G401.6 (cell line): Measurements from ENCODE around the gene LMTK3.

ENCODE experiments used
- FAIRE-seq: peaks from 2 replicates; lab custom pipeline; 2012; peaks lifted over from hg19 to GRCh38; lab: Jason Lieb, UNC

The LMTK3 gene

DNA sequence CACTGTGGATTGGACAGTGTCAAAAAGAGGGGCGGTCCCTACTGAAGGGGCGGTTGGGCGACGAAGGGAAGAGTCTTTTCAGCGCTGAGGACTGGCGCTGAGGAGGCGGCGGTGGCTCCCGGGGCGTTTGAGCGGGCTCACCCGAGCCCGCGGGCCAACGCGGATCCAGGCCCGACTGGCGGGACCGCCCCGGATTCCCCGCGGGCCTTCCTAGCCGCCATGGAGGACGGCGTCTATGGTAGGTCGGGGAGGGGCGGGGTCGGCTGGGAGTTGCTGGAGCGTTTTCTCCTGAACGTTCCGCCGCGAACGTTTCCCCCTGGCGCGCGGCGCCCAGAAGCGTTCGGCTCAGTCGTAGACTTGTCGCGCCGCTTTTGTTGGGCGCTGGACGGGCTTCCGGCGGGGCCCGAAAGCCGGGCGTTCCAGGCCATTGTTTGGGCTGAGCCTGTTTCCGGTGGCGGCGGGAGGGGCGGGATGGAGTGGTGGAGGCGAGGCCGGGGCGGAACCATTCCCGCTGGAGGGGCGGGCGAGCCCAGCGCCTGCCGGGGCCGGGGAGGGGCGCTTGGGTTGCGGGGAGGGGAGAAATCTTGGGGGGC lies 42.2 kb downstream of the LMTK3 start, which contains the start of gene CYTH2:
TSS of gene CYTH2 (plus strand) at position 81 of the 593 bp plus-strand sequence. CDS start at position 220, 139 bp downstream.
- FAIRE-seq, result no peak

DNA sequence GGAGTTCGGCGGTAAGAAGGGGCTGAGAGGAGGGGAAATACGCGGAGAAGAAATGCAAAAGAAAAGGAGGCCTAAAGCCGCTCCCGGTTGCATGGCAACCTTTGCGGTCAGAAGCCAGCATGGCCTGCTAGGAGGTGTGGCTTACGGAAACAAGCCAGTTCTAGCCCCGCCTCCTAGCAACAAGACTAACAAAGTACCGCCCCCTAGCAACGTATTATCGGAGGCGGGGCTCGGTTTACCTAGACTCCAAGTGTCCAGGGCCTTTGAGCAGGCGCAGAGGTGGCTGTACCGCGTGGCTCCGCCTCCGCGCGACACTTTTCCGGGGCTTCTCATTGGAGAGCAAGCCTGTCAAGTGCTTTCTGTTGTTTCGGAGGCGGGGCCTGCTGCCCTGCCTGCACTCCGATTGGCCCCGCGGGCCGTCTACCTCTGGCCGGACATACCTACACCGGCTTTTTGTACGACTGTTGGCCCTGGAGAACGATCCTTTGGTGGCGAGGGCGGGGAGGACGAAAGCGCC lies 42.8 kb downstream of the LMTK3 start:
- FAIRE-seq, result peak; percentile 100

DNA sequence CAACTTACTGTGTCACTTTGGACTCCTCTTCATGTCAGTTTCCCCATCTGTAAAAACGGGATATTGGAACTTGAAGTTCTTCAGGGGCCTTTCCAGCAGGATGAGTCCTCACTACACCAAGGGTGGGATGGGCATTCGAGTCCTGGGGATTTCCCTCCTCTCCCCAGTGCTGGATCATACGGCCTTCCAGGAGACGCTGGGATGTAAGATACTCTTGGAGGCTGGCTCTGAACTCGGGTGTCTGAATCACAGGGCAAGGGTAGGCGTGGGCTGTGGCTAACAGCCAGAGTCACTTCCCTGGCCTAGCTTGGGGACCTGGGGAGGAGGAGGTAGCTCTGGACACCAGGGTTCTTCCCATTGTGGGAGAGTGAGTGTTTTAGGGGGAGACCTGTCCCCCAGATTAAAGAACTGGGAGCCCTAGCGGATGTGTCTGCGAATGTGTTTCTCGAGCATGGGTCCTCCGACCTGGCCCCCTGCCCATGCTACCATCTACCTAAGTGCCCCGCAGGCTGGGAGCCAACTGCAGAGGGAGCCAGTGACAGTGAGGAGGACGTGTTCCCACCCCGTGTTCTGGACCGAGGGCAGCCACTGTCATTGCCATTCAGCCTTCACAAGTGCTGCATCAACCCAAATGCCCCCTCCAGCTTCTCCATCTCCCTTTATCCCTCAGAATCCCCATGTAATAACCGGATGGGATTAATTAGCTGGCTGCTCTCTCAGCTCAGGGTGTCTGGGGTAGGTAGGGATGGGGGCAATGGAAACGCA lies 44.9 kb downstream of the LMTK3 start:
- no peak for FAIRE-seq

DNA sequence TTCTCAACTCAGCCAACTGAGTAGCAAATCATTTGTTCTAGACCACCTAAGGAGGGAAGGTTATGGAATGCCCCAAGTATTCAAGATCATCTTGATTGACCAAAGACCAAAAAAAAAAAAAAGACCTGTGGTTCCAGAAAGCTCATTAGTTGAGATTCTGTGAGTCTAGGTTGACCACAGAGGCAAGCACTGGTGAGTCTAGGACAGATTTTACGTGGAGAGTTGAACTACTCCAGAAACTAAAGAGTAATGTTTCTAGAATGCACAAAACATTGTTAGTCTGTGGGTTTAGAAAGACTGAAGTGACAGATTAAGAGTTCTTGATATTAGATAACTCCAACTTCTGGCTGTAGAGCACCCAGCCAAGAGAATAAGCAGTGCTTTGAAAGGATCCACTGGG lies 46.4 kb downstream of the LMTK3 start:
- FAIRE-seq, result no peak

DNA sequence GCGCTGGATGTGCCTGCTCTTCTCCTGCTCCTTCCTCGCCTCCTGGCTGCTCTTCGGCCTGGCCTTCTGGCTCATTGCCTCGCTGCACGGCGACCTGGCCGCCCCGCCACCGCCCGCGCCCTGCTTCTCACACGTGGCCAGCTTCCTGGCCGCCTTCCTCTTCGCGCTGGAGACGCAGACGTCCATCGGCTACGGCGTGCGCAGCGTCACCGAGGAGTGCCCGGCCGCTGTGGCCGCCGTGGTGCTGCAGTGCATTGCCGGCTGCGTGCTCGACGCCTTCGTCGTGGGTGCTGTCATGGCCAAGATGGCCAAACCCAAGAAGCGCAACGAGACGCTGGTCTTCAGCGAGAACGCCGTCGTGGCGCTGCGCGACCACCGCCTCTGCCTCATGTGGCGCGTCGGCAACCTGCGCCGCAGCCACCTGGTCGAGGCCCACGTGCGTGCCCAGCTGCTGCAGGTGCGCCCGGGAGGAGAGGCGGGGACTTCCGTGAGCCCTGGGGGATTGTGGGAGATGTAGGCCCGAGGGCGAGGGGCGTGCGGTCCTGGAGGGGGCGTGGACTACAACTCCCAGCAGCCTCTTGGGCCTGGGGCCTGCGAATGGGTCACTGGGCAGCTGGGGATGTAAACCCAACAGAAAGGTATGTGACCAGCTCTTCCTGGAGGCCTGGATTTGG lies 49.5 kb downstream of the LMTK3 start:
- FAIRE-seq, result no peak

DNA sequence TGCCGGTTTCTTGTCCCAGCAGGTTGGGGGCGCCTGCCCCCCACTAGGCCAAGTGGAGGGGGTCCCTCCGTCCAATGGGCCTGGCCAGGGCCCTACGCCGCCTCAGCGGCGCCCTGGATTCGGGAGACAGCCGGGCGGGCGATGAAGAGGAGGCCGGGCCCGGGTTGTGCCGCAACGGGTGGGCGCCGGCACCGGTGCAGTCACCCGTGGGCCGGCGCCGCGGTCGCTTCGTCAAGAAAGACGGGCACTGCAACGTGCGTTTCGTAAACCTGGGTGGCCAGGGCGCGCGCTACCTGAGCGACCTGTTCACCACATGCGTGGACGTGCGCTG lies 50.0 kb downstream of the LMTK3 start:
- FAIRE-seq, result no peak

DNA sequence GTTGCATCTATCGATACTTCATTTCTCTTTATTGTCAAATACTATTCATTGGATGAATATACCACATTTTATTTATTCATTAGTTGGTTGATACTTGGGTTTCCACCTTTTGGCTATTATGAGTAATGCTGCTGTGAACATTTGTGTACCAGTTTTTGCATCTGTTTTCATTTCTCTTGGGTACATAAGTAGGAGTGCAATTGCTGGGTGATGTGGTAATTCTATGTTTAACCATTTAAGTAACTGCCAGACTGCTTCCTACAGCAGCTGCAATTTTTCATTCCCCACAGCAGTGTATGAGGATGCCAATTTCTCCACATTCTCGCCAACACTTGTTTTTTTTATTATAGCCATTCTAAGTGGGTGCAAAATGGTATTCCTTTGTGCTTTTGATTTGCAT lies 53.6 kb downstream of the LMTK3 start:
- FAIRE-seq, result no peak

DNA sequence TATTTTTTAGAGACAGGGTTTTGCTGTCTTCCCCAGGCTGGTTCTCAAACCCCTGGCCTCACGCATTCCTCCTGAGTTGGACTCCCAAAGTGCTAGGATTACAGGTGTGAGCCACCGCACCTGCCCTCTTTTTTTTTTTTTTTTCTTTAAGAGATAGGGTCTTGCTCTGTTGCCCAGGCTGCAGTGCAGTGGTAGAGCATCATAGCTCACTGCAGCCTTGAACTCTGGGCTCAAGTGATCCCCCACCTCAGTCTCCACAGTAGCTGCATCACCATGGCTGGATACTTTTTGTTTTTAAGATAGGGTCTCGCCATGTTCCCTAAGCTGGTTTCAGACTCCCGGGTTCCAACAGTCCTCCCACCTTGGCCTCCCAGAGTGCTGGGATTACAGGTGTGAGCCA lies 54.8 kb downstream of the LMTK3 start:
- no peak for FAIRE-seq

DNA sequence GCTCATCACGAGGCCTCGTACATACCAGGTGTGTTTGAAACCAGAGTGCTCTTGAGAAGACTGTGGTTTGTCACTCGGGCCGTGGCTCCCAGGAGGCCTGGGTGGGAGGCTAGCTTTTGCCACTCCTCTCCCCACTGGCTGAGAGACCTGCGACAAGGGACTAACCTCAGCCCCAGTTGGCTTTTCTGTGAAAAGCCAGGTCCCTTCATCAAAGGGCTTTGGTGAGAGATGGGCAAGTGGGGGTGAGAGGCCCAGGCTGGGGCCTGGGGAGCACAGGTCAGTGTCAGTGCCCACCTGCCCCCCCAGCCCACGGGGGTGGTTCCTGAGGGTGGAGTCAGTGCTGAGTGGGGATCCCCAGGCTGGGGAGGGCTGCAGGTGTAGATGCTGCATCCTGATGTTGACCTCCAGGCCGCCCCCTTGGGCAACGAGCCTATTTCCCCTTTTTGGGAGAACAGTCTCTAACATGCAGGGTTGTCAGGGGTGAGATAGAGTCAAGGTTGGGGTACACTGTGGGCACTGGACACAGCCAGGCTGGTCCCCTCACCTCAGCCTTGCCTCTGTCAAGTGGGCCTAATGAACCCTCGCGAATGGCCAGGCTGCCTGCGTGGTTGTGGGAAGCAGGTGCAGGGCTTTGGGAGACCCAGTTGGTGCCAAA lies 55.6 kb downstream of the LMTK3 start:
- FAIRE-seq, result no peak

DNA sequence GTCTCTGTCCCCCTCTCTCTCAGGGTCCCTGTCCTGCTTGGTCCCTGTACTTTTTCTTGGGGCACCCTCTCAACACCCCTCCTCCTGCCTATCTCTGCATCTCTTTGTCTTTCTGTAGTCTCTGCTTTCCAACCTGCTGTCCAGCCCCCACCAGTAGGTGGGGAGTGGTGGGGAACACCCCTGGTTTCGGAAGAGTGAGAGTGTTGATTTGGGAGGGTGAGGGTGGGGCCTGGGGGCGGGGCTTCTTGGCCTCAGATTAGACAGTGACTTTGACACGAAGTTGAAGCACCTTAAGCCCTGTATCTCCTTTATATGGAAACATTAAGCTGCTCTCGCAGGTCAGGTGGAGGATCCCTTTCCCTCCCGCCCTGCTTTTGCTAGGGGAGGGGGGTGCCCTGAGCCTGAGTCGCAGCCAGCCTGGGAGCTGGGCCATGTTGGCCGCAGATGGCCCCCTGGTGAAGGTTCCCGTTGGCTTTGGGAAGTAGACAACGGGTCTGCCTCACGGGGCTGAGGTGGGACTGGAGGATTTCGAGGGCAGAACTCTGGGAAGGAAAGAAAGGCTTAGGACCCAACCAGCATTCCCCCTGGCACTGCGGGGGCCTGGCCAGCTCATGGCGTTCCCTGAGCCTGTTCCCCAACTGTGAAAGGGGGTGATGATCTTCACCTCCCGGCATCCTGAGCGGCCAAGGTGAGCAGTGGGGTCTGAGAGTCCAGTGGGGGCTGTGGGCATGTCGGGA lies 56.3 kb downstream of the LMTK3 start, which contains the start of gene KCNJ14:
TSS of gene KCNJ14 (plus strand) at position 404 of the 737 bp plus-strand sequence. CDS start 6,151 bp downstream, outside the sequence.
- no peak for FAIRE-seq

DNA sequence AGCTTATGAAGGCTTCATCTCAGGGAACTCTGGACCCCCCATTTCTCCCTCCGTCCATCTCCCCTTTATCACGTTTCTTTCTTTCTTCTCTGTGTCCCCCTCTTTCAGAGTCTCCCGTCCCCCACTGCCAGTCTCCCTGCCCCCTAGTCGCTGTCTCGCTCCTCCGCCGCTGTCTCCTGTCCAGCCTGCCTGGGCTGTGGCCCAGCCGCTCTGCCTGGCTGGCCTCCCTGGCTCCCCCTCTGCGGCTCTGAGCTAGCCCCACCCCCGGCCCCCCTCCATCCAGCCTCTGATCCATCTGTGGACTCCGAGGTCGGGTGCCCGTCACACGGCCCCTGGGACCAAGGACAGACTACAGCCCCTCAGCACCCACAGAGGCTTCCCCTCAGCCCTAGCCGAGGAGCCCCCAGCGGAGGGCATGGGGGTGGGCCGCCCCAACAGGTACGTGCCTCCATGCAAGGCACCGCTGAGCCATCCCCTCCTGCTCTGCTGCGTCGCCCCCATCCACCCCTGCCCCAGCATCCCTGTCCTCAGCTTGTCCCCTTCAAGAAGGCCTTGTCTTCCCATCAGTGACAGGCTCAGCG lies 57.4 kb downstream of the LMTK3 start:
- FAIRE-seq, result no peak

DNA sequence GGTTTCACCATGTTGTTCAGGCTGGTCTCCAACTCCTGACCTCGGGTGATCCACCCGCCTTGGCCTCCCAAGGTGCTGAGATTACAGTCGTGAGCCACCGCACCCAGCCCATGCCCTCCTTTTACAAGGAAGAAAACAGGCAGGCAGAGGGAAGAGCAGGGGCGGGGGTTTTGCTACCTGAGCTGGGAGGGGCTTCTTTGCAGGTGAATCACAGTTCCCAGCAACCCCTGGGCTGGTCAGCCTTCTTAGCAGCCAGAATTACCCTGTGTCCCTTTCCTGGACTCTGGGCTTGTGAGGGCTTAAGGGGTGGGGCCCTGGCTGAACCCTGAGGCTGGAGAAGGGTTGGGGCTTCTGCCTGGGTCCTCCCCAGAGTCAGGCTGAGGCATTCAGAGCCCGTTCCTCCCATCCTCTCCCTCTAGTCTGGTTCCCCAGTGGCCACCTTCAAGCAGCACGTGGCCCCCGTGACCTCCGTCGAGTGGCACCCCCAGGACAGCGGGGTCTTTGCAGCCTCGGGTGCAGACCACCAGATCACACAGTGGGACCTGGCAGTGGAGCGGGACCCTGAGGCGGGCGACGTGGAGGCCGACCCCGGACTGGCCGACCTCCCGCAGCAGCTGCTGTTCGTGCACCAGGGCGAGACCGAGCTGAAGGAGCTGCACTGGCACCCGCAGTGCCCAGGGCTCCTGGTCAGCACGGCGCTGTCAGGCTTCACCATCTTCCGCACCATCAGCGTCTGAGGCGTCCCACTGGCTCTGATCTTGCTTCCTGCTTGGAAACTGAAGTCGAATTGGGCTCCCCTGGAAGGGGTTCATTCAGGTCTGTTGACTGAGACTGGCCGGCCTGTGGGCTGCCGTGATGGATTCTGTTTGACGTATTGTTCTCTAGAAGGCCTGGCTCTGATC lies 59.1 kb downstream of the LMTK3 start:
- FAIRE-seq, result no peak

DNA sequence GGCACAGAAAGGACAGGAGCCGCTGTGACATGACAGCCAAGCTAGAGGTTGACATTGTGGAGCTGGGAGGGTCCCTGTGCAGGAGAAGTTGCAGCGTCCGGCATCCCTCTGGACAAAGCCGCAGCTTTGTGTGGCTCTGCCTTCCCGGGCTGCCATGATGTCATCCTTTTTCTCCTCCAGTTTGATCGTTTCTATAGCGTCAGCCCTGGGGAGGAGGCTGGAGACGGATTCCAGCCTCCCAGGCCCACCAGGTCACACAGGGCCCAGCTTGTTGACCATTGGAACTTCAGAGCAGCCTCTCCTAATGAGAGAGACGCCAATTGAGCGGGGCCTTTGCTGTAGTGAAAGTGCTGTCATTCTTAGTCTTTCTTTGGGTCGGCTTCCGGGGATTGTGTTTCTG lies 60.0 kb downstream of the LMTK3 start:
- no peak for FAIRE-seq

DNA sequence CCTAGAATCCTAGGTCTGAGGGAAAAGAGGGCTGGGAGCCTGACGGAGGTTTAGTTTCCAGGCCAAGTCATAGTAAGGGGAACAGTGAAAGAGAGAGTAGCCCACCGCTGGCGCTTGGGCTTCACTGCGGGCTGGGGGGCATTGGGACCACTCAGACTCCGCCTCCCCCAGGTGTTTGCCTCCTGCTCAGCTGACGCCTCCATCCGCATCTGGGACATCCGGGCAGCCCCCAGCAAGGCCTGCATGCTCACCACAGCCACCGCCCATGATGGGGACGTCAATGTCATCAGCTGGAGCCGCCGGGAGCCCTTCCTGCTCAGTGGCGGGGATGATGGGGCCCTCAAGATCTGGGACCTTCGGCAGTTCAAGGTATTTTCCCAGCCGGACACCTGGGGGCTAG lies 60.8 kb downstream of the LMTK3 start:
- no peak for FAIRE-seq

DNA sequence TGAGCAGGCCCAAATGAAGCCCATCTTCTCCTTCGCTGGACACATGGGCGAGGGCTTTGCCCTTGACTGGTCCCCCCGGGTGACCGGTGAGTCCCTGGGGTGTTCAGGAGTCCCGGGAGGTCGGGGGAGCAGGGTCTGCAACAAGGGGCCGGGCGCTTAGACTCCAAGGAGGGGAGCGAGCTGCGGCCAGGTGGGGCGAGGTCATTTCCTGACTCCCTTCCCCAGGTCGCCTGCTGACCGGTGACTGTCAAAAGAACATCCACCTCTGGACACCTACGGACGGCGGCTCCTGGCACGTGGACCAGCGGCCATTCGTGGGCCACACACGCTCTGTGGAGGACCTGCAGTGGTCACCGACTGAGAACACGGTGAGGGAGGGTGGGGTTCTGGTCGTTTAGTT lies 61.2 kb downstream of the LMTK3 start:
- FAIRE-seq, result no peak

DNA sequence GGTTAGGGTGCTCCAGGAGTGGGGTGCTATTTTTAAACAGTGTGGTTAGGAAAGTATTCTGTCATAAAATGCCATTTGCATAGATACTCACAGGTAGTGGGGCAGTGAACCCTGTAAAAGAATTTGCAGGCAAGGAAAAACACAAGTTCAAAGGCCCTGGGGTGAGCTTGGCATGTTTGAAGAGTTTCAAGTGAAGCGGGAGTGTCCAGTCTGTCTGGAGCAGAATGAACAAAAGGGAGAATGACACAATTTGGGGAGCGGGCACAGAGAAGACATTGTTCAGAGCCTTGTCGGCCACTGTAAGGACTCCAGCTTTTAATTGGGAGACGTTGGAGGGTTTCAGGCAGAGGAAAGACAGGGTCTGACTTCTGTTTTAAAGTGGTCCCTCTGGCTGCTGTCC lies 63.1 kb downstream of the LMTK3 start:
- FAIRE-seq, result no peak

DNA sequence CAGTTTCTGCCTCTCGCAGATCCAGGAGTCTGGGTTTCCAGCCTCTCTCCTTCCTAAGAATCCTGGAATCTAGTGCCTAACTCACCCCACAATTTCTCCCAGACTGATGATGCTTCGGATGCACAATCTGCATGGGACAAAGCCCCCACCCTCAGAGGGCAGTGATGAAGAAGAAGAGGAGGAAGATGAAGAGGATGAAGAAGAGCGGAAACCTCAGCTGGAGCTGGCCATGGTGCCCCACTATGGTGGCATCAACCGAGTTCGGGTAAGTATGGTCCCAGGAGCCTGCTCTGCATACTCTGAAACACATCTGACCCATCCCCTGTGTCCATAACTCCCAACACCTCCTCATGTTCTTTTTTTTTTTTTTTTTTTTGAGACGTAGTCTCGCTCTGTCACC lies 65.1 kb downstream of the LMTK3 start:
- FAIRE-seq, result no peak

DNA sequence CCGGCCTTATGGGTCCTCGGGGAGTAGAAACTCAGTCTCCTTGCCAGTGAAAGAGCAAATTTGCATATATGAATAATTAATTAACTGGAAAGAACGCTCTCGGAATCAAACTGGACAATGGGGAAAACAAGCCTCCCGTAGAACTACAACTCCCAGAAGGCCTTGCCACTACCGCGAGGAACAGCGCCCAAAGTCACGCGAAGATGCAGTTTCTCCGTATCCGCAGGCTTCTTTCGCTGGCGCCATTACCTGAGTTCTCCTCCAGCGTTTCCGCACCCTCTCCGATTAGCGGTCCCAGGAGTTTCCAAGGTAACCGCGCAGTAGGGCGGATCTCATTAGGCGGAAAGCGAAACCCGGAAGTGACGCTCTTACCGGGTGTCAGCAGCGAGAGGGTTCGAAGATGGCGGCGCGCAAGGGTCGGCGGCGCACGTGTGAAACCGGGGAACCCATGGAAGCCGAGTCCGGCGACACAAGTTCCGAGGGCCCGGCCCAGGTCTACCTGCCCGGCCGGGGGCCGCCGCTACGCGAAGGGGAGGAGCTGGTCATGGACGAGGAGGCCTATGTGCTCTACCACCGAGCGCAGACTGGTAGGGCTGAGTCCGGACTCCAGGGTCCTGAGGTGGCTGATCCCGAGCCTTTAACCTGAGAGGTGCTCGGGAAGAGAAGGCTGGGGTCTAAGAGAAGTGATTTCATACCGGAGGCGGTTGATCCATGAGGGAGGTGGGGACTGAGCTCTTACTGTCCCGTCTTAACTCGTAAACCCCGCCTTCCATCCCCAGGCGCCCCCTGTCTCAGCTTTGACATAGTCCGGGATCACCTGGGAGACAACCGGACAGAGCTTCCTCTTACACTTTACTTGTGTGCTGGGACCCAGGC lies 65.8 kb downstream of the LMTK3 start, which contains the start of gene GRWD1:
TSS of gene GRWD1 (plus strand) at position 378 of the 876 bp plus-strand sequence. CDS start at position 401, 23 bp downstream.
- peak; percentile 99 for FAIRE-seq

DNA sequence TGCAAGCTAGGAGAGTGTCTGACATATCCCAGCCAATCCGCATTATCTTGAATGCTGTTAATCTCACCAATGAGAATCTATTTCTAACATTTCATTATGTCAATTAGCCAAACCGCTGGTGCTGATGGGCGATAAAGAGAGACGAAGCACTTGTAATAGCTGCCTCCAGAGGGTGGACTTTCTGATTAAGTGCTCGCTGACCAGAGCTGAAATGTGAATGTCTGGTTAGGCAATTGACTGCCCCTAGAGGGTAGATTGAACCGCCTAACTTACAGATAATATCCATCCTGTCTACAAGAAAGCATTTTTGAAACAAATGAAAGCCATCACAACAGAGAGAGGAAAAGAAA lies 66.4 kb downstream of the LMTK3 start:
- no peak for FAIRE-seq

DNA sequence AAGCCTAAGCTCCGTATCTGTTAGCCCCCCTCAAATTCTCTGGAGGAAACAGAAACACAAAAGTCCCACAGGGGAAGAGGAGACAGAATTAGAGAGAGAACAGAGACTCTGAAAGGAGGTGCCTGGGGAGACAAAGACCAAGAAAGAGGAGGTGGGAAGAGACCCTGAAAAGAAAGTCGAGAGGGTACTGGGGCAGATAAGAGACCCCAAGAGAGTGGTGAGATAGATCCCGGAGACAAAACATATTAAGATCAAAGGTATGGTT lies 66.8 kb downstream of the LMTK3 start:
- FAIRE-seq, result no peak
